NCI-H1105 (cell line): ENCODE data around the gene IL4.

ENCODE experiments used
- DNase-seq: peaks from one replicate; lab custom pipeline; 2025; lab: John Stamatoyannopoulos, UW

Gene IL4

DNA sequence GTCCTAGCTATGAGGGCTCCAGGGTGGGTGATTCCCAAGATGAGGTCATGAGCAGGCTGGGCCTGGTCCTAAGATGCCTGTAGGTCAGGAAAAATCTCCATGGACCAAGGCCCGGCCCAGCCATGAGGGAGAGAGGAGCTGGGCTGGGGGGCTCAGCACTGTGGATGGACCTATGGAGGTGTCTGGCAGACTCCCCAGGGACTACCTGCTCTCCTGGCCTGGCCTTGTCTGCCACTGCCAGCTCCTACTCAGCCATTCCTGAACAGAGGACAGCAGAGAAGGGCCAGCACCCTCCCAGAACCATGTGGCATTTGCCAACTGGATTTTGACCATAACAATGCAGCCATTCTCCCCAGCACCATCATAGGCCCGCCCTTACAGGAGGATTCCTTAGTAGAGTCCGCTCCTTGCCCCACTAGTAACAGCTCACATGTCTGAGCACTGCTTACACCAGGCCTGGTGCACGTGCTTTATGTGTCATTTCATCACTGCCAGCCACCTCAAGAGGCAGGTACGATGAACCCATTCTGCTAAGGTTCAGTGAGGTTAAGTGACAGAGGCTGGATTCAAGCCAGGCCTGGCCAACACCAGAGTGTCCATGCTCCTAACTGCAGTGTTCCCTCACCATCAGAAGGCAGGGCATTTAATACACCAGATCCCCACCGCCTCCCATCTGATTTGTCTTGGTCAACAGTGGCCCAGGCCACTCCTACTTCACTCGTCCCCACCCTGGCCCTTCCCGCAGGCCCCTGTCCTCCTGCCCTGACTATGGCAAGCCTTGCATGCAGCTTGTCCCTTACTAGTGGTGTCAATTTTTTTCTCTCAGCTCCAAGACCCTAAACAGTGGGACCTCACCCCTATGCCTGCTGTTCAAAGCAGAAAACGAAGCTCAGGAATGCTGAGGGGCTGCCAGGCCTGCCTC lies 15.1 kb upstream of the IL4 start:
- DNase-seq = no peak

DNA sequence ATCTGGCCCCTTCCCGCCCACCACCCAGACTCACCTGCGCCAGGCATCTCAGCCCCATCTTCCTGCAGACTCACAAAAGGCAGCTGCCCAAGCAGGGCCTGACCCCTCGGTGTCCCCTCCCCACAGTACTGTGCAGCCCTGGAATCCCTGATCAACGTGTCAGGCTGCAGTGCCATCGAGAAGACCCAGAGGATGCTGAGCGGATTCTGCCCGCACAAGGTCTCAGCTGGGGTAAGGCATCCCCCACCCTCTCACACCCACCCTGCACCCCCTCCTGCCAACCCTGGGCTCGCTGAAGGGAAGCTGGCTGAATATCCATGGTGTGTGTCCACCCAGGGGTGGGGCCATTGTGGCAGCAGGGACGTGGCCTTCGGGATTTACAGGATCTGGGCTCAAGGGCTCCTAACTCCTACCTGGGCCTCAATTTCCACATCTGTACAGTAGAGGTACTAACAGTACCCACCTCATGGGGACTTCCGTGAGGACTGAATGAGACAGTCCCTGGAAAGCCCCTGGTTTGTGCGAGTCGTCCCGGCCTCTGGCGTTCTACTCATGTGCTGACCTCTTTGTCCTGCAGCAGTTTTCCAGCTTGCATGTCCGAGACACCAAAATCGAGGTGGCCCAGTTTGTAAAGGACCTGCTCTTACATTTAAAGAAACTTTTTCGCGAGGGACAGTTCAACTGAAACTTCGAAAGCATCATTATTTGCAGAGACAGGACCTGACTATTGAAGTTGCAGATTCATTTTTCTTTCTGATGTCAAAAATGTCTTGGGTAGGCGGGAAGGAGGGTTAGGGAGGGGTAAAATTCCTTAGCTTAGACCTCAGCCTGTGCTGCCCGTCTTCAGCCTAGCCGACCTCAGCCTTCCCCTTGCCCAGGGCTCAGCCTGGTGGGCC lies 13.9 kb upstream of the IL4 start:
- no peak for DNase-seq

- DNase-seq = no peak
These were observed 12.4 kb upstream of the IL4 start for GRCh38 chr5:132661231-132662003.

GRCh38 chr5:132662004-132662401 lies 11.8 kb upstream of the IL4 start:
- no peak for DNase-seq

DNA sequence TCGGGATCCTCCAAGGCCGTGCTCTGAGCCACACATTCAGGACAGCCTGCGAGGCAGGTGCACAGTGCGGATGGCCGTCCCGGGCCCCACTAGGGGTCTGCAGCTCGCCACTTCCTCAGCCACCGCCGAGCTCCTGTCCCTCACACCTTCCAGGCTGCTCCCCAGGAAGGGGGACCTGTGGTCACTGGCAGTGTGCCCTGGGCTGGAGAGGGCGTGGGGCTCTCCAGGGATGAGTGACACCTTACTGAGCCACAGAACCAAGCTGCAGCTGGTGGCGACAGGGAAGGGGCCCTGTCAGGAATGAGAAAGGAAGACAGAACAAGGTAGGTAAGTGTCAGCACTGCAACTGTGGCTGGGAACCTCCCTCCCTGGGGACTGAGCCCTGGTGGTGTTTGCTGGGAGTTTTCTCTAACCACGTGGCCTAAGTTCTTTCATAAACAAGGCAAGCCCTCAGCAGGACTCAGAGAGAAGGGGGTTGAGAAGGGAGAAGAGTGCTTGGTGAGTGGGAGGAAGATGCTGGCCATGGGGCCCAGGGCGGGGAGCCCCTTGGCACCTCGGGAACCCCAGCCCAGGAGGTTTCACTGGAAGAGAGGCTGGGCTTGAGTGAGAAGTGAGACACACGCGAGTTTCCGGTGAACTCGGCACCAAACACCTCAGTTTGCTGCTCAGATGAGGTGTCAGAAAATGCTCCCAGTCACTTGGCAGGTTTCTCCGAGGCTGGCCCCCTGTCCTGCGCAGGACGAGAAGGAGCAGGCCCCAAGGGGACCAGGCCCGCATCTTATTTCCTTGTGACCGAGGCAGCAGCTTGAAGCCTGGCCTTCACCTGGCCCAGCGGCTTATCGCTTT lies 10.6 kb upstream of the IL4 start:
- DNase-seq = no peak

- DNase-seq = no peak
These were observed 9.8 kb upstream of the IL4 start for GRCh38 chr5:132663771-132664695.

DNA sequence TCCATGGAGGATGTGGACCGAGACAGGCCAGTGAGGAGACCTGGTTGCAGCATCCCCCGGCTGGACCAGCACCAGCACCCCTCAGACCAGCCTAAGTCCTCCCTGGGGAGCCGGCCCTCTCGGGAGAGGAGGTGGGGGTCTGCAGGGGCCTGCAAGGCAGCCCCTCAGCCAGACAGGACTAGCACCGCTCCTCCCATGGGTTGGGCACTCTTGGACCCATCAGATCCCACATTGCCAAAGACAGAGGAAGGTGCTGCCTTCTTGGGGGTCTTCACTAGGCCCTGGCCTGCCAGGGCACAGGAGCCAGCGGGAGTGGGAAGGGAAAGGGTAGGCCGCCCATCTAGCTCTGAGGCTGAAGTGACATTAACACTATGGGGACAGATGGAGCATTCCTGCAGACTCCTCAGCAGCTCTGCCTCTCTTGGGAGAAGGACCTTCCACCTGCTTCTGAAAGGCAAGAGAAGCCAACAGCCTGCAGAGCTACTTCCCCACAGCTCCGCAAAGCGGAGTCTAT lies 9.0 kb upstream of the IL4 start:
- DNase-seq = no peak

DNA sequence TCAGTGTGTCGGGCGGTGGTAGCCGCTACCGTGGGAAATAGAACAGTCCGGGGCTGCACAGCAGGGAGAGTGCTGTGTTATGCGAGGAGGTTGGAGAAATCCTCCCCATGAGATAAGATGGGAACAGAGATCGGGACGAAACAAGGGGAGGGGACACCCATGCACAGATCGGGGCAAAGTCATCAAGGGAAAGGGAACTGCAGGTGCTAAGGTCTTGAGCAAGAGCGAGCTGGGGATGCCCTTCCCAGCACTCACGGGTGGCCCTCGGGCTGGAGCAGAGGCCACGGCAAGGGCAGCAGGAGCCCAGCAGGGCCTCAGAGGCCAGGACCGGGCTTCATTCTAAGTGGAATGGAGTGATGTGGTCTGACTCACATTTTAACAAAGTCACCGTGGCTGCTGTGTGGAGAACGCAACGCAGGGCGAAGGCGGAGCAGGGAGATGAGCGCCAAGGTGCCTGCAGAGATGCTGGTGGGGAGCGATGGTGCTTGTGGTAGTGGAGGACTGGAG lies 8.2 kb upstream of the IL4 start:
- no peak for DNase-seq

- DNase-seq = no peak
These were observed 7.3 kb upstream of the IL4 start for GRCh38 chr5:132666310-132667123.

- no peak for DNase-seq
These were observed 6.5 kb upstream of the IL4 start for GRCh38 chr5:132667309-132667708.

DNA sequence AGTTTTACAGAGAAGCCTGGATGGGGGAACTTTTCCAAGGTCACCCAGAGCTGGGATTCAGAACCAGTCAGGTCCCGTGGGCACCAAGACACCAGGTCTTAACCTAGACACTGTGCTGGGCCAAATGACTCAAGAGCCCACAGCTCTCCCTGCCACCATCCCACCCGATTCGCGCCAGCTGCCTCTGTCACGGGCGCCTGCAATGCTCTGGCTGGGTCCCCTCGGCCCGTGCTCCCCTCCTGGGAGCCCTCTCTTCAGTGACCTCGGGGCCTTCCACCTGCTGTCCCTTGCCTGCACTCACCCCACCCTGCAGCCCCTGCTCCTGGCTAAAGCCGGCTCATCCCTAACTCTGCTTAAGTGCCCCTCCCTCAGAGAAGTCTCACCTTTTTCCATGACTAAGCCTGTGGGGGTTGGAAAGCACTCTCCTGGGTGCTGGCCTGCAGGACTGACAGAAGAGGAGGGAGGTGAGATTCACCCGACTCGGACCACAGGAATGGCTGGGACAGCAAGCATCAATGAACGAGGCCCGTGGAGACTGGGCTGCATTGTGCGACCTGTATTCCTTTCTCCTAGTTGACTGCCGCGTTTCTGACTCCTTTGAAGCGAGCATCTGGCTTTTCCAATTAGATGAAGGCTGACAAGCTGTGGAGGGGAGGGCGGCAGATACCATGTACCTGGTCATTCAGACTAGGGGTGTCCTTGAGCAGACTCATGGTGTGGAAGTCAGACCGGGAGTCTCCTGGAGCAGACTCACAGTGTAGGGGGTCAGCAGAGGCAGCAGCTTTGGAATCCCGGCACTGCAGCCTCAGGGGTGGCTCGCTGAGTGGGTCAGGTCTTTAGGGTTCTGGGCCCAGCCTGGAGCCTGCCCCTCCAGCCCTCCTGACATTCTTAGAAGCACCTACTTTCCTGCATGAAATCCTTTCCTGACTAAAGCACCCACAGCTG lies 5.8 kb upstream of the IL4 start:
- no peak for DNase-seq

- DNase-seq = no peak
These were observed 4.9 kb upstream of the IL4 start for GRCh38 chr5:132668706-132669454.

- no peak for DNase-seq
These were observed 4.4 kb upstream of the IL4 start for GRCh38 chr5:132669455-132669820.

DNA sequence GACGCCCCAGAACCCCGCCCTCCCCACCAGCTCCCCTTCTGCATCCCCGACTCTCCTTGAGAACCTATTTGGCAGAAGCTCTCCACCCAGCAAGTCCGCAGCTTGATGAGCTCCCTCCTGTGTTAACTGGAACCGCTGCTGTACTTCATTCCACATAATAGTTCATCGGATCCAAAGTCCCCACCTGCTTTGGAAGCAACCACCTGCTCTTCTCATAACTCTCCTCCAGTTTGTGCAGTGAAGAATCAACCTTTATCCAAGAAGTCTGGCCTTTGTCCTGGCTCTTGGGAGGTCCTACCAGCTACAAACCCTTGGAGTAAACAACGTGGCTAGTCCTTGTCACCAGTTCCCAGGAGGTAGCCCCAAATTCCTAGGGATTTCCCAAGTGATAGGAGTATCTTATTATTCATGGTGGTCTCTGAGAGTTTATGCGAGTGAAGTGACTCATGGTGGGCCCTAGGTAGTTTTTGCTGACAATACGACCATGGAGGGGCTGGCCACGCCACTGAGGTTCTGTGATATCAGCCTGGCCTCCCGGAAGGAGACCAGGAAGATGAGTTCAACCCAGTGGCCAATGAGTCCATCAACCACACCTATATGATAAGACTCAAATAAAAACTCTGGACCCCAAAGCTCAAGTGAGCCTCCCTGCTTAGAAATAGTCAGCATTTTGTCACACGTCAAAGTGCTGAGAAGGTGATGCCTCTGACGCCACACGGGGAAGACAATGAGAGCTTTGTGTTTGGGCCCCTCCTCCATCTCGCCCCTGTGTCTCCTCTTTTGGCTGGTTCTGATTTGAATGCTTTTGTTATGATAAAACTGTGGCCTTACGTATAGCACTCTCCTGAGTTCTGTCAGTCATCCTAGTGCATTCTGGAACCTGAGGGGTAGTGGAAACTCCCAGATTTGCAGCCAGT lies 3.6 kb upstream of the IL4 start:
- no peak for DNase-seq

GRCh38 chr5:132671000-132671399 lies 2.8 kb upstream of the IL4 start:
- no peak for DNase-seq

DNA sequence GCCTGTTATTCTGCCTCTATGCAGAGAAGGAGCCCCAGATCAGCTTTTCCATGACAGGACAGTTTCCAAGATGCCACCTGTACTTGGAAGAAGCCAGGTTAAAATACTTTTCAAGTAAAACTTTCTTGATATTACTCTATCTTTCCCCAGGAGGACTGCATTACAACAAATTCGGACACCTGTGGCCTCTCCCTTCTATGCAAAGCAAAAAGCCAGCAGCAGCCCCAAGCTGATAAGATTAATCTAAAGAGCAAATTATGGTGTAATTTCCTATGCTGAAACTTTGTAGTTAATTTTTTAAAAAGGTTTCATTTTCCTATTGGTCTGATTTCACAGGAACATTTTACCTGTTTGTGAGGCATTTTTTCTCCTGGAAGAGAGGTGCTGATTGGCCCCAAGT lies 301 bp upstream of the IL4 start:
- no peak for DNase-seq
